SKM-1 treated with dmso at 0.1 percent for 144 hours (cell line): ENCODE data around the gene PLK4.
"Not testable (repeated sequence)": the region's sequence is repeated elsewhere in the genome, so short reads cannot be mapped to it uniquely, and the experiment has no call there.

Experiments used
- DNase-seq: peaks from one replicate; lab custom pipeline; 2025; ENCODE audit not compliant: unreplicated experiment; lab: John Stamatoyannopoulos, UW

Gene PLK4

GRCh38 chr4:127899682-127900081 is 19.0 kb downstream of the PLK4 start:
- DNase-seq = not testable (repeated sequence)

GRCh38 chr4:127905029-127905428 is 24.3 kb downstream of the PLK4 start:
- no peak for DNase-seq

- DNase-seq = no peak
Observed at GRCh38 chr4:127916512-127916911, 35.8 kb downstream of the PLK4 start.

GRCh38 chr4:127917151-127917550 is 36.5 kb downstream of the PLK4 start:
- DNase-seq = no peak

- DNase-seq = no peak
Observed at GRCh38 chr4:127920521-127920920, 39.8 kb downstream of the PLK4 start.

GRCh38 chr4:127922226-127922625 is 41.5 kb downstream of the PLK4 start:
- DNase-seq = no peak

GRCh38 chr4:127925720-127926119 is 45.0 kb downstream of the PLK4 start:
- not testable (repeated sequence) for DNase-seq

- DNase-seq = no peak
Observed at GRCh38 chr4:127930175-127930574, 49.5 kb downstream of the PLK4 start.

GRCh38 chr4:127931836-127932235 is 51.1 kb downstream of the PLK4 start:
- DNase-seq = not testable (repeated sequence)

- no peak for DNase-seq
Observed at GRCh38 chr4:127936974-127937373, 56.3 kb downstream of the PLK4 start.
